GDM1 (cell line): ENCODE results near the gene KIF26A.
"Not testable (repeated sequence)": the region's sequence is repeated elsewhere in the genome, so short reads cannot be mapped to it uniquely, and the experiment has no call there.

Source experiments
- DNase-seq: peaks from one replicate; lab custom pipeline; 2025; lab: John Stamatoyannopoulos, UW

KIF26A gene

DNA sequence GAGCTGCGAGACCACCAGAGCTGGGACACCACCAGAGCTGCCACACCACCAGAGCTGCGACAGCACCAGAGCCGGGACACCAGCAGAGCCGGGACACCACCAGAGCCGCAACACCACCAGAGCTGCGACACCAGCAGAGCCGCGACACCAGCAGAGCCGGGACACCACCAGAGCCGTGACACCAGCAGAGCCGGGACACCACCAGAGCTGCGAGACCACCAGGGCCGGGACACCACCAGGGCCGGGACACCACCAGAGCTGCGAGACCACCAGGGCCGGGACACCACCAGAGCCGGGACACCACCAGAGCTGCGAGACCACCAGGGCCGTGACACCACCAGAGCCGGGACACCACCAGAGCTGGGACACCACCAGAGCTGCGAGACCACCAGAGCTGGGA is 69.9 kb downstream of the KIF26A start:
- not testable (repeated sequence) for DNase-seq

DNA sequence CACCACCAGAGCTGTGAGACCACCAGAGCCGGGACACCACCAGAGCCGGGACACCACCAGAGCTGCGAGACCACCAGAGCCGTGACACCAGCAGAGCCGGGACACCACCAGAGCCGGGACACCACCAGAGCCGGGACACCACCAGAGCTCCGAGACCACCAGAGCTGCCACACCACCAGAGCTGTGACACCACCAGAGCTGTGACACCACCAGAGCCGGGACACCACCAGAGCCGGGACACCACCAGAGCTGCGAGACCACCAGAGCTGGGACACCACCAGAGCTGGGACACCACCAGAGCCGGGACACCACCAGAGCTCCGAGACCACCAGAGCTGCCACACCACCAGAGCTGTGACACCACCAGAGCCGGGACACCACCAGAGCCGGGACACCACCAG is 70.7 kb downstream of the KIF26A start:
- DNase-seq, result not testable (repeated sequence)

DNA sequence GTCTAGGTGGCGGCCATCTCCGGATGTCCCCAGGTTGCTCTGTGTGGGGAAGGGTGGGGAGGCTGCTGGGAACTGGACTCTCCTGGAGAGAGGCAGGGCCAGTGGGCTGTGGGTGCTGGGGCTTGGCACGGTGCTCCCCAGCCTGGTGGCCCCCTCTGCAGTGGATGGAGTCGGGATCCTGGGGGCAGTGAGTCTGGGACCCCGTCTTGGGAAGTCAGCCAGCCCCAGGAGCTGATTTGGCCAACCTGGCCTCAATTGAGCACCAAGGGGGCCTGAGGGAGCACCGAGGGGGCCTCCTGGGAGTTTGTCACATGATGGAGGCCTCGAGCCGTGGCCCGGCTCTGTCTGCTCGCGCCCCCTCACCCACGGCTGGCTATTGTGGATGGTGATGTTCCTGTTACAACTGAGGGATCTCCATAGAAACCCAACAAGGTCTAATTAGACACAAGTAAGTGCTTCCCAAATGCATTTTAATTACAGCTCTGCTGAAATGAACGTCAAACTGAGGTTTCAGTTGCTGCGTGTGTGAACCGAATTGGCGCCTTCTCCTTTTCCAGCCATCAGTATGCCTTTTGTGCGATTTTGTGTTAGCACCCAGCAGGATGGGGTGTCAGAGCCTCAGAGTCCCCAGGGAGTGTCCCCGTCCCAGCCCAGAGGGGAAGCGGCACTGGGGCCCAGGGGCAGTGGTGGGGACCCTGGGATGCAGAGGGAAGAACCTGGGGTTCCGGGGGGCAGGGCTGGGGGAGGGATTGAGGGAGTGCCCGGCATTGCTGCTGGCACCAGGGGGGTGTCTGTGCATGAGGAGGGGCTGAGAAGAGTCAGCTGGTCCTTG is 71.8 kb downstream of the KIF26A start:
- DNase-seq, result no peak

DNA sequence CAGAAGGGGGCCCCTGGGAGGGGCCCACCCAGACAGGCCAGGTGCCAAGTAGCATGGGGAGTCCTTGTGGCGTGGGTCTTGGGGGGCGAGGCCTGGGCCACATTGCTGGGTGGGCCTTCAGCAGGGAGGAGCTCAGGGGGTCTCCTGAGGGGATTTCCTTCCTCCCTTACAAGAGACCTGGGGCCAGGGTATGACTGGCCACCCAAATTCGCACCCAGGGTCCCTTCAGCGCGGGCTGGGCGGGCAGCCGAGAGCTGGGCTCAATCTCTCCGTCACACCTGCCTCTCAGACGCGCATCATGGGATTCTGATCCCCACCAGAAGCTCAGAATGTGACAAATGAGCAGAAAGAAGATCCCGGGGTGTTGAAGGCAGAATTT is 72.4 kb downstream of the KIF26A start:
- no peak for DNase-seq

DNA sequence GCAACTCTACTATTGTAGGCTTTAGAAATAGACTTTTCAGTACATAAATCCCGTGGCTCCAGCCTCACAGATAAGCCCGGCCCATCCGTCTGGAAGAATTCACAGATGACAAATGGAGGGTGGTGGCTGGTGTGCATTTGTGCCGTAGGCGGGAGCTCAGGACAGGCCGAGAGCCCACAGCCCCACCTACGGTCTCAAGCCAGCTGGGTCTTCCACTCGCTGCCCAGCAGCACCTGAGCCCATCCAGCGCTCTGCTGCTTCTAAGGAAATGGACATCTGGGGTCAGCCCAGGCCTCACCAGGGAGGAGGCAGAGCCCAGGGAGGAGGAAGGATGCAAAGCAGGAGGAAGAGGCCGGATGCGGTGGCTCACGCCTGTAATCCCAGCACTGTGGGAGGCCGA is 72.8 kb downstream of the KIF26A start:
- DNase-seq, result no peak

DNA sequence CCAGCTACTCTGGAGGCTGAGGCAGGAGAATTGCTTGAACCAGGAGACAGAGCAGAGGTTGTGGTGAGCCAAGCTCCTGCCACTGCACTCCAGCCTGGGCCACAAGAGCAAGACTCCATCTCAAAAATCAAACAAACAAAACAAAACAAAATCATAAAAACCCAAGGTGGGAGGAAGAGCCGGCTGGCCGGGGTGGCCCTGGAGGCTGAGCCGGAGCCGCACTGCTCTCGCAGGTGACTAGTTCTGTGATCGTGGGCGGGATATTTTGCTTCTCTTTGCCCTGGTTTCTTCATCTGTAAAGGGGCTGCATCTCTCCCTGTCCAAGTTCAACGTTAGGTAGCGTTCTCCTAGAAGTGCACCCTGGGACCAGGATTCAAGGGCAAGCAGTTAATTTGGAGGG is 73.4 kb downstream of the KIF26A start:
- no peak for DNase-seq

DNA sequence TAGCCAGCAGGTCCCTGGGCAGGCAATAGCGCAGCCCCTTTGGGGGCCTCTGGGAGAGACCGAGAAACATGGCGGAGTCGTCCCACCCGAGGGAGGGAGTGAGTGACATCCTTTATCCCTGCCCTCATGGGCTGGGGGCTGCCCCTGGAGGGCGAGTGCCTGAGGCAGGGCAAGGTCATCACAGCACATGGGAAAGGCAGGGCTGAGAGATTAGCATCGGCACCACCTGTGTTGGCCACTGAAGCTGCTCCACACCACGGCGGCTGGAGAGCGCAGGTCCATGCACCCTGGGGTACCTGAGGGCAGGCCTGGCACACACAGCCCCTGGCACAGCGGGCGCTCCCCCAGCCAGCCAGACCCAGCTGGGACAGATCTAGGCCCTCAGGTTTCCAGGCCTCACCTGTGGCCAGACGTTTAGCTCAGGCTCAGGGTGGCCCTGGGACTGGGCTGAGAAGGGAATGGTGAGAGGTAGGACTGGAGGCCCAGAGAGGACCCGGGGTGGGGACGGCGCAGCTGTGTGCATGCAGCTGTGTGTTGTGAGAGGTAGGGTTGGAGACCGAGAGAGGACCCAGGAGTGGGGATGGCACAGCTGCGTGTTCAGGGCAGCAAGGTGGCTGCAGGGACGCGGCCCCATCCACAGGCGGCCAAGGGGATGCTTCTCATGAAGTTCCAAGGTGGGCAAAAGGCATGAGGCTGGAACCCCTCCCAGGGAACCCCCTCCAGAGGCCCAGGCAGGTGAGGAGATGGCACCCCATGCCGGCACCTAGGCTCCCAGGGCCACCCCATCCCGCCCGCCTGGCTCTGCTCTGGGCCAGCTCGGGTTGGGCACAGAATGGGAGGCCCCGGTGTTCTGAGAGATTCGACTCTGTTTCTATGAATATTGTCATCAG is 74.1 kb downstream of the KIF26A start:
- DNase-seq, result no peak

DNA sequence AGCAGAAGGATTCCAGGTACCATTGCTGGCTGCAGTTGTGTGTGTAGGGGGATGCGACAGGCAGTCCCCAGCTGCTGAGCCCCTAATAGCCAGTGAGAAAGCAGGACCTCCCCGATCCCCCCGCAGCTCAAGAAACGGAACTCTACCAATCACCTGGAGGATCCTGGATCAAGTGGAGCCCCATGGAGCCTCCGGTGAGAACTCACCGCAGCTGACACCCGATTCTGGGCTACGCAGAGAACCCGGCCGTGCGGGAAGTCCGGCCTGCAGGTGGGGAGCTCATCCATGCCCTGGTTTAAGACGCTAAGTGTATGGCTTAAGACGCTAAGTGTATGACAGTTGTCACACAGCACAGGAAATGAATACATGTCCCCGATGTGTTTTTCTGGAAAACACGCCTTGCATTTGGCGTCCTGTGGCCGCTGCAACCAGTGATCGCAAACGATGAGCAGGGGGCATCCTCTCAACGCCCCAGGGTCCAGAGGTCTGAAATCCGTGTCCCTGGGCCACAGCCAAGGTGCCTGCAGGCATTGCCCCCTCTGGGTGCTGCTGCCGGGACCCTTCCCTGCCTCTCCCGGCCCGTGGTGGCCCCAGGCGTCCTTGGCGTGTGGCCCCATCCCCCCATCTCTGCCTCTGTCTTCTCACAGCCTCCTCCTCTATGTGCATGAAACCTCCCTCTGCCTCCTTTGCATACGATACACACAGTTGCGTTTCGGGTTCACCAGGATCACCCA is 75.1 kb downstream of the KIF26A start:
- DNase-seq, result no peak

DNA sequence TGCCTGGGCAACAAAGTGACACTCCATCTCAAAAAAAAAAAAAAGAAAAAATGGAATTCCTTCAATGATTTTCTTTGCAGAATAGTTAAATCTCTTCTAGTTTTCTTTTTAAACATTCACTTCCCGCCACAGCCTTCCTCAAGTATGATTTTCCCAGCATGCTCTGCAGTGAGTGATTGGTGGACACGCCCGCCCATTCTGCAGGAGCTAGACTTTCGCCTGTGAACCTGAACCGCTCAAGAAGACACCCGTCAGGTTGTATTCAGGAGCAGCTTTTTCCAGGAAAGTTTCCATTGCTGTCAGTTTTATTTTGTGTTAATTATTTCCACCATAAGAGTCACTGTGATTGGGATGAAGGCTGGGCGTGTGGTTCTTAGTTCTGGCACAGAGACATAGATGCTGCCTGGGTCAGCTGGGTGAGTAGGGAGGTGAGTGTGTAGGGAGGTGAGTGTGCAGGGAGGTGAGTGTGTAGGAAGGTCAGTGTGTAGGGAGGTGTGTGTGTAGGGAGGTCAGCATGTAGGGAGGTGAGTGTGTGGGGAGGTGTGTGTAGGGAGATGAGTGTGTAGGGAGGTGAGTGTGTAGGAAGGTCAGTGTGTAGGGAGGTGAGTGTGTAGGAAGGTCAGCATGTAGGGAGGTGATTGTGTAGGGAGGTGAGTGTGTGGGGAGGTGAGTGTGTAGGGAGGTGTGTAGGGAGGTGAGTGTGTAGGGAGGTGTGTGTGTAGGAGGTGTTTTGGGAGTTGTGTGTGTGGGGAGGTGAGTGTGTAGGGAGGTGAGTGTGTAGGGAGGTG is 76.2 kb downstream of the KIF26A start:
- DNase-seq, result no peak

DNA sequence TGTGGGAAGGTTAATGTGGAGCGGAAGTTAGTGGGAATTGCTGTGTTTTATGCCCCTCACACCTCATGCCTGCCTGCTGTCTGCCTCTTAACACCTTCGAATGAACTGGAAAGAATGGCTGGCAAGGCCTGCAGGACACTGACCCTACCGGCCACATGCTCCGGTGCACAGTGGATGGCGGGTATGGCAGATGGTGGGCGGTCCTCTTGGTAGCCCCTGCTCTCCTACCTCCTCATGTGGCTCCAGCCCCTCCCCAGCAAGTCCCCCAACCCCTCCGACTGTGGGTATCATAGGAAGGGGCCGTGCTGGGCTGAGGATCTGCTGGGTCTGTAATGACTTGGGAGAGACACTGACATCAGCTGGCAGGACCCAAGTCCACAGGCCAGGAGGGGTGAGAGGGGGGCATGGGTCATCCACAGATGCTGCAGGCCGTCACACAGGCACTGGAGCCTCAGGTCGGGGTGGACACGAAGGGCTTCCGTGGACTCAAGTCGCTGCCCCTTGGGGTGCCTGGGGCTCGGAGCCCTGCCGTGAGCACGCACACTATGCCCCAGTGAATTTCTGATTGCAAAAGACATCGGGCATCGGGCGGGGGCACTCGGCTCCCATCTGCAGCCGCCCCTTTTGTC is 77.4 kb downstream of the KIF26A start:
- DNase-seq, result no peak

DNA sequence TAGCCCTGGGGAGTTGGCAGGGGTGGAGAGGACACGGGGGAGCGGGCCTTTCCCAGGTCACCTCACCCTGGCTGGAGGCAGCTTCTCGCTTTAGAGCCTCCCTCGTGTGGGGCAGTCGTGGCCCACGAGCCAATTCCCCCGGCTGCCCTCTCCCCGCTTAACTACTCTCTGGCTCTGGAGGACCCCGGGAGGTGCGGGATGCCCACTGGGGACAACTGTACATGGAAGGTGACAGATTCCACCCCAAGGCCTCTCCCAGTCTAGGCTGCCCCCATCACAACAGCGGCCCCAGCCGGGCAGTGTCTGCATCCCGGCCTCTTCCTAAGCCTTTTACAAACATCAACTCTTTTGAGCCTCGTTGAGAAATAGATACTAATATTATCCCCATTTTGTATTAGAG is 78.1 kb downstream of the KIF26A start:
- DNase-seq, result no peak

DNA sequence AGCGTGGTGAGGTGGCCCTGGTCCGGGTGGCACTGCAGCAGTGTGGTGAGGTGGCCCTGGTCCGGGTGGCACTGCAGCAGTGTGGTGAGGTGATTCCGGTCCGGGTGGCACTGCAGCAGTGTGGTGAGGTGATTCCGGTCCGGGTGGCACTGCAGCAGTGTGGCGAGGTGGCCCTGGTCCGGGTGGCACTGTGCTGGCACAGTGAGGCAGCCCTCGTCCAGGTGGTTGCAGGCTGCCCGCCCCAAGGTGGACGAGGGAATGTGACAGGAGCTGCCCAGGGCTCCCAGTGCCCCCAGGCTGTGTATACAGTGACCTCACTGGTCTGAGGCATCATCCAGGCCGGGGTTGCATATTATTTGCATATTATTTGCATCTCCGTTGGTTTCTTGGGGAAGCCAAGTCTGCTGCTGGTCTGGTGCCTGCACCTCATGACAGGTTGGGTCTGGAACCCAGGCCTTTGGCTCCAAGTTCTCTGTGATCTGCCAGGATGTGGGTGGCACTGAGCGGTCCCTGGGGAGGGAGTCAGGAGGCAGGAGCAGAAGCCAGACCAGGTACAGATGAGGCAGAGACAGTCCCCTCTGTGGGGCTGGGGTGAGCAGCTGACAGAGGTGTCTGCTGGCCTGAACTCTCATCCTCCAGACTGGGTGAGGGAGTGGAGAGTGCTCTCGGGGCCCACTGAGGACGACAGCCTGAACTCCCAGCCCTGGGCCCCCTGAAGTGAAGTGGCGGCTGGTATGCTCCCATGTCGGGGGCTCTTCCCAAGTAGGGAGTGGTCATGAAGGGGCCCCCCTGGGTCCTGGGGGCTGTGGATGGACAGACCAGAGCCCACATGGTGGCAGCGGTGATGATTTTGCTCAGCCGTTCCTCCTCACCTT is 79.3 kb downstream of the KIF26A start:
- no peak for DNase-seq

DNA sequence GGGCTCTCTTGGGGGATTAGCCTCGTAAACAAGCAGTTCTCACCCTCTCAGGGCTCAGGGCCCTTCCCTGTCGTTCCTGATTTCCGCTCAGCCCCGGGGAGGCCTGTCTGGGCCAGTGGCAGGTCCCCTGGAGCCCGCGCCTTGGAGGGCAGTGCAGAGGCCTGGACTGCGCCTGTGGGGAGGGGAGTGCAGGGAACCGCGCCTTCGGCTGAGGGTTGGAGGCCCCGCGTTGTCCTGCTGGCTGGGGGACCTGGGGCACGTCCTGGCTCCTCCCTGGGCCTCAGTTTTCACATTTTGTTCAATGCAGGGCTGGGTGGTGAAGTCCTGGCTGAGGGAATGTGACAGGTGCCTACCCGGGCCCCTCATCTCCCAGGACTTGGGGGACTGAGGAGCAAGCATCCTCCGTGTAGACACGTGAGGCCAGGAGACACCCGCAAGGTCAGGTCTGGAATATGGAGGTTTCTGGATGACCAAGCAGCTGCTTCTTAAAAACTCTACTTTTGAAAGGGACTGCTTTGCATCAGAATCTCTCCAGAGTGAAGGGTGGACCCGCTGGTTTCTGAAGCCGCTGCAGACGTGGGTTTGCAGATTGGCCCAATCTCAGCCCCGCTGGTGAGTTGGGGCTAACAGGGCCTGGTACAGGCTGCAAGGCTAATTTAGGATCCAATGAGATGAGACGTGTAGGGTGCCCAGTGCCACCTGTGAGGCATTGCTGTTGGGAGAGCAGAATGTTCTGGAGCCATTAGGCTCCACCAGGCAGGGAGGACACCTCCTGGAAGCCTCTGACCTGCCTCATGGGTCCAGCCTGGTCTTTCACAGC is 80.2 kb downstream of the KIF26A start:
- DNase-seq, result no peak

DNA sequence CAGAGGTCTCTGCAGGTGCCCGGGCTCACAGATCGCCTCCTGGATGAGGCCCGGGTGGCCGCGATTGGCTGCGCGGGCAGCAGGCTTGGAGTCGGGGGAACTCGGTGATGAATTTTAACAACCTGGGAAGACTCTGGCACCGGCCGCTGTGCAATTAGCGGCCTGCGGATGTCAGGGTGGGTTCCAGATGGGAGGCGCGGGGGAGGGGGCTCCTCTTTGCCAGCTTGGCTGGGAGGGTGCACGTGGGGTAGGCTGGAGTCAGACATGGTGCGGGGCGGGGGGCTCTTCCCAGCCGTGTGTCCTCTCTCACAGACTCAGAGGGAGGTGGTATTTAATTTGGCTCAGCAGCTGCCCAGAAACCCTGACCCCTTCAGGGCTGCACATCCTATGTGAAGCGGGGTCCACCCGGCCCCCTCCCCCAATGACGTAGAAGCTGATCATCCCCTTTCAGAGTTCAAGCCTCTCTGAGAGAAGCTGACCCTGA is 81.4 kb downstream of the KIF26A start:
- DNase-seq, result no peak

DNA sequence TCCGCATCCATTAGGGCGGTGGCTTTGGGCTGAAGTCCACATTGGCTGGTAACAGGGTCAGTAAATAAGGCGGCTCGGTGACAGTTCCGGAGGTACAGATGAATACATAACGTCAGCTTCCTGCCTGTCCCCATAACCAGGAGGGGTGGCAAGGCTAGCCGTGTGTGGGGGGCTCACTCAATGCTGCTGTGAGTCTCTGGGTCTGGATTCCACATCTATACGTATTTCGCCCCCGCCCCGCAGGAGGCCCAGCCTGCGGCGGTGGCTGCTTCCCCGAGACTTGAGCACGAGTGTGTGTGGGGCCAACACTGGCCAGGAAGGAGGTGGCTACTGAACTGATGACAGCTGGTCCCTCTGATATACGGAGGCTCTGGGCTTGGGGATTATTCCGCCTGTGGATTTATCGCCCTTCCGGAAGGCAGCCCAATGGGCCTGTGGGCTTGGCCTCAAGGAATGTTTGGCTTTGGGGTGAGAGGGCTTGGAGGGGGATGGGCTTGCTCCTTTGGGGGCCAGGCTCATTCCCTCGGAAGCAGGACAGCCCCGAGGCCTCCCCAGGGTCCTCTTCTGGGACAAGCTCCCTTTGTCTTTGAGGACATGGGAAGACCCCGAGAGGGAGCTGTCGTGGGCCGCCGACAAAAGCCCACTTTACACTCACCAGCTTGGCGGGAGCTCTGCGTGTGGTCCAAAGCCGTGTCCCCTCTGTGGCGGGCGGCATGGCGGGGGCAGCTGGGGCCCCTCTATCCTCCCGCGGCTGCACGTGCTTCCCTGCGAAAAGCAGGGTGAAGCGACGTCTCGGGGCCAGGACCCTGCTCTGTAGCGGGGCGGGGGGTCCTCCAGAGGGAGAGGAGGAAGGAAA is 82.1 kb downstream of the KIF26A start:
- no peak for DNase-seq

DNA sequence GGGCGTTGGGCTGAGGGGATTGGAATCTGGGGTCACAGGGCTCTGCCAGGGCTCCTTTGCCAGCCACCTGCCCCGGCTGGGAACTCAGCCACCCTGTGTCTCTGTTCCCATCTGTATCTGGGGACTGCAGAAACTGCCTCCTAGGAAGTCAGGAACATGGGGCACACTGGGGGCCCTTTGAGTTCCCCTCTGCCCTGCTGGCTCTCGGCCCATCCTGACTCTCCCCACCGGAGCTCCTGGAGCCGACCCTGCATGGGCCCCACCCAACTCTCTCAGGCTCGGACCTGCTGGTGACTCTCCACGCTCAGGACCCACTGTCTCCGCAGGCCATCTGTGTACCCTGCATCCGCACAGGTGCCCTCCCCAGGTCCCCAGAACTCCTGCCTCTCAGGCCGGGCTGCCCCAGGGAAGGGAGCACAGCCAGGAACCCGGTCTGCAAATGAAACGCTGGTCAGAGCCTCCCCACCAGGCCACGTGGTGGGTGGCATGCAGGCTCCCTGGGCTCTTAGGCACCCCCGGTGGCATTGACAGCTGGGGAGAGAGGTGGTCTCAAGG is 82.8 kb downstream of the KIF26A start:
- no peak for DNase-seq

DNA sequence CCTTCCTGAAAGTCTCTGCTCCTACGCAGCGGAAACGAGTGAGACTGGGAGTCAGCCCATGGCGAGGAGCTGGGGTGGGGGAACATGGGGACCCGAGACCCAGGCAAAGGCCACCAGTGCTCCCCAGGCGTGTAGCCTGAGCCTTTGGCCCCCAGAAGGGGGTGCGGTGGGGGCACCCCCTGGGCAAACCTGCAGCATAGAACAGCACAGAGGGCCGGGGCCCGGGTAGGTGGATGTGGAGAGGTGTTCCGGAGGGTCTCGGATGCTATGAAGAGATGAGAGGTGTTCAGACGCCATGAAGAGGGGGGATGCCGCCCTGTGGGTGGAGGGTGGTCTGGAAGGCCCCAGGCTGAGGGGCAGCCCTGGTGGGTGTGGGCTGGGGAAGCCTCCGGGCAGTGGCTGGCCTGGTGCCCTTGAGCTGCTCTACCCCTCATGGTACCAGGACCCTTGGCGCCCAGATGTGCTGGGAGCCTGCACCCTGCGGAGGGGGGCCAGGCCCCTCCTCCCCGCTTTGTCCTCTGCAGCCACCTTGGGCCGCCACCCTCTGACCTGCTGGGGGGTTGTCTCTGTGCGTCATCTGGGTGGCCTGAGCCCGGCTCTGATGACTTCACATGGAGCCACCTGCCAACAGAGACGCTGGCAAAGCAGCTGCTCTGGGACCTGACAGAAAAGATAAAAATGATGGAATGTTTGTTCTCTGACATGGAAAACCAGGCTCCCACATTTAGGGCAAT is 83.4 kb downstream of the KIF26A start:
- DNase-seq, result no peak
